WTC11 (cell line): ENCODE data around the gene PSENEN. TPM values are rescaled to one million over a fixed set of nuclear protein-coding genes. Genes with fewer than 3 reads are reported as not detected.

Experiments used
- ATAC-seq: fragments of 200-7000 bp; cut with Tn5 transposase; 2 replicates; pipeline ENCODE4 v1.10.0; 2021; ENCODE audit warnings: mild to moderate bottlenecking, moderate library complexity
- CTCF ChIA-PET: fragments of 300-600 bp; sonication (Branson Sonifier 250); formaldehyde crosslinking; loops from one replicate; lab custom pipeline; 2021; ENCODE audit warnings: antibody characterized with exemption; lab: Charles Lee
- POLR2A ChIA-PET: fragments of 350-600 bp; sonication (Branson Sonifier 250); formaldehyde crosslinking; loops from one replicate; lab custom pipeline; 2021; ENCODE audit warnings: antibody characterized with exemption; lab: Charles Lee
- DNase-seq: peaks from one replicate; pipeline ENCODE4 v3.0.0; 2021; ENCODE audit warnings: low spot score
- H3K27ac Mint-ChIP-seq: 2 replicates; pipeline ENCODE4 v1.8.0; 2021; ENCODE audit warnings: mixed read lengths
- H3K27me3 Mint-ChIP-seq: 2 replicates; pipeline ENCODE4 v1.8.0; 2021; ENCODE audit warnings: low read depth, mild to moderate bottlenecking, moderate library complexity, mixed read lengths
- H3K36me3 Mint-ChIP-seq: 2 replicates; pipeline ENCODE4 v1.8.0; 2021; ENCODE audit warnings: mixed read lengths
- H3K4me1 Mint-ChIP-seq: 2 replicates; pipeline ENCODE4 v1.8.0; 2022; ENCODE audit warnings: mixed read lengths
- H3K4me3 Mint-ChIP-seq: 2 replicates; pipeline ENCODE4 v1.8.0; 2021; ENCODE audit warnings: mild to moderate bottlenecking, moderate library complexity, mixed read lengths
- H3K9me3 Mint-ChIP-seq: 2 replicates; pipeline ENCODE4 v1.8.0; 2021; ENCODE audit warnings: mixed read lengths
- CBFB ChIP-seq: sonication (generic); formaldehyde crosslinking; IDR thresholded peaks from 2 replicates; pipeline ENCODE4 v1.8.1; 2022; ENCODE audit warnings: mild to moderate bottlenecking, low read depth, missing genetic modification reagents
- FOXJ3 ChIP-seq: sonication (generic); formaldehyde crosslinking; IDR thresholded peaks from 2 replicates; pipeline ENCODE4 v1.9.0; 2021; ENCODE audit warnings: missing genetic modification reagents, mild to moderate bottlenecking, borderline replicate concordance
- FOXK1 ChIP-seq: sonication (generic); formaldehyde crosslinking; IDR thresholded peaks from 2 replicates; pipeline ENCODE4 v1.8.0; 2022; ENCODE audit warnings: mild to moderate bottlenecking, moderate library complexity, missing genetic modification reagents
- HMGA2 ChIP-seq: fragments of 250-450 bp; sonication (Bioruptor Pico); IDR thresholded peaks from 2 replicates; pipeline ENCODE4 v1.4.0; 2021; ENCODE audit warnings: mild to moderate bottlenecking, moderate library complexity
- NFE2L1 ChIP-seq: sonication (generic); formaldehyde crosslinking; IDR thresholded peaks from 2 replicates; pipeline ENCODE4 v1.8.1; 2023; ENCODE audit warnings: missing genetic modification reagents
- NR1H2 ChIP-seq: sonication (generic); formaldehyde crosslinking; IDR thresholded peaks from 2 replicates; pipeline ENCODE4 v1.9.0; 2021; ENCODE audit warnings: mild to moderate bottlenecking, moderate library complexity, missing genetic modification reagents
- PRRX2 ChIP-seq: fragments of 250-450 bp; sonication (Bioruptor Pico); IDR thresholded peaks from 2 replicates; pipeline ENCODE4 v1.8.0; 2021; ENCODE audit warnings: mild to moderate bottlenecking
- RORB ChIP-seq: fragments of 250-450 bp; sonication (Bioruptor Pico); IDR thresholded peaks from 2 replicates; pipeline ENCODE4 v1.9.0; 2021; ENCODE audit warnings: mild to moderate bottlenecking
- SMAD3 ChIP-seq: sonication (generic); formaldehyde crosslinking; IDR thresholded peaks from 2 replicates; pipeline ENCODE4 v1.8.0; 2022; ENCODE audit warnings: missing genetic modification reagents, mild to moderate bottlenecking, borderline replicate concordance
- SOX15 ChIP-seq: fragments of 250-450 bp; sonication (Bioruptor Pico); IDR thresholded peaks from 2 replicates; pipeline ENCODE4 v1.9.0; 2021; ENCODE audit warnings: mild to moderate bottlenecking
- total RNA-seq: library from RNA; stranded (reverse); gene quantifications from 3 replicates; pipeline ENCODE4 v1.2.3, GENCODE V29; 2021
- TF ChIP-seq, protein P1 (sequence below): sonication (generic); formaldehyde crosslinking; conservative IDR thresholded peaks from 2 replicates; pipeline ENCODE4 v1.8.1; 2023; ENCODE audit warnings: mild to moderate bottlenecking, low read depth, missing genetic modification reagents, moderate library complexity
- TF ChIP-seq, protein P2 (sequence below): sonication (generic); formaldehyde crosslinking; IDR thresholded peaks from 2 replicates; pipeline ENCODE4 v1.8.1; 2022; ENCODE audit warnings: low read depth, mild to moderate bottlenecking, moderate library complexity, missing genetic modification reagents, borderline replicate concordance
- TF ChIP-seq, protein P3 (sequence below): sonication (generic); formaldehyde crosslinking; IDR thresholded peaks from 2 replicates; pipeline ENCODE4 v1.8.1; 2023; ENCODE audit warnings: mild to moderate bottlenecking, missing genetic modification reagents
- TF ChIP-seq, protein P4 (sequence below): sonication (generic); formaldehyde crosslinking; IDR thresholded peaks from 2 replicates; pipeline ENCODE4 v1.8.0; 2022; ENCODE audit warnings: mild to moderate bottlenecking, missing genetic modification reagents
- TF ChIP-seq, protein P5 (sequence below): sonication (generic); formaldehyde crosslinking; IDR thresholded peaks from 2 replicates; pipeline ENCODE4 v1.8.1; 2022; ENCODE audit warnings: mild to moderate bottlenecking, missing genetic modification reagents, moderate library complexity, borderline replicate concordance

The PSENEN gene
- total RNA-seq, 1 experiment from 2014 or later, result 80.3 TPM

DNA sequence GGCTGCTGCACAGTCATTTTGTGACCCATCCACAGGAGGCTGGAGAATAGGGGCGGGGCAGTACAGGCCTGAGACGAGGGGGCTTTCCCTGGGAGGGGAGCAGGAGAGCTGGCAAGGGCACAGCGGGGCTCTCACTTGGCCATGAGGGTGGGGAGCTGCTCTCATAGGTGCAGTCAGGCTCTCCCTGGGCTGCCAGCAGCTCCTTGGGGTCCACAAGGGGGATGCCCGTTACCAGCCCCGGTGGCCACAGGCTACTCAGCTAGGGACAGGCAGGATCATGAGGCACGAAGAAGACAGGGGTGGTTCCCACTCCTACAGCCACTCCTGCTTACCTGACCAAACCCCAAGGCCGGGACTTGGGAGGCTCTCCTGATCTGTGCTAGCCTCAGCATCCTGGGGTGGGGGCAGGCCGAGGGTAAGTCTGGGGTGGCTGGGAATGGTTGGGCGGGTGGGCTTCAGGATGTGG, 46.4 kb downstream of the PSENEN start:
- DNase-seq (no peak), ATAC-seq (no peak)
- Mint-ChIP-seq H3K27ac (no peak overlapping the region), H3K4me3 (no peak overlapping the region), H3K36me3 (no peaks in the 10 kb centered on the region), H3K4me1 (peaks cover 2% of the 10 kb centered on the region), H3K27me3 (peaks cover 21% of the 10 kb centered on the region), H3K9me3 (no peaks in the 10 kb centered on the region)
- TF ChIP-seq PRRX2 (CRISPR knock-in tag) (no peak), RORB (CRISPR knock-in tag) (no peak), NFE2L1 (CRISPR knock-in tag) (no peak), SMAD3 (no peak), NR1H2 (CRISPR knock-in tag) (no peak), SOX15 (no peak), FOXK1 (no peak)
- TF ChIP-seq, protein P1, sequence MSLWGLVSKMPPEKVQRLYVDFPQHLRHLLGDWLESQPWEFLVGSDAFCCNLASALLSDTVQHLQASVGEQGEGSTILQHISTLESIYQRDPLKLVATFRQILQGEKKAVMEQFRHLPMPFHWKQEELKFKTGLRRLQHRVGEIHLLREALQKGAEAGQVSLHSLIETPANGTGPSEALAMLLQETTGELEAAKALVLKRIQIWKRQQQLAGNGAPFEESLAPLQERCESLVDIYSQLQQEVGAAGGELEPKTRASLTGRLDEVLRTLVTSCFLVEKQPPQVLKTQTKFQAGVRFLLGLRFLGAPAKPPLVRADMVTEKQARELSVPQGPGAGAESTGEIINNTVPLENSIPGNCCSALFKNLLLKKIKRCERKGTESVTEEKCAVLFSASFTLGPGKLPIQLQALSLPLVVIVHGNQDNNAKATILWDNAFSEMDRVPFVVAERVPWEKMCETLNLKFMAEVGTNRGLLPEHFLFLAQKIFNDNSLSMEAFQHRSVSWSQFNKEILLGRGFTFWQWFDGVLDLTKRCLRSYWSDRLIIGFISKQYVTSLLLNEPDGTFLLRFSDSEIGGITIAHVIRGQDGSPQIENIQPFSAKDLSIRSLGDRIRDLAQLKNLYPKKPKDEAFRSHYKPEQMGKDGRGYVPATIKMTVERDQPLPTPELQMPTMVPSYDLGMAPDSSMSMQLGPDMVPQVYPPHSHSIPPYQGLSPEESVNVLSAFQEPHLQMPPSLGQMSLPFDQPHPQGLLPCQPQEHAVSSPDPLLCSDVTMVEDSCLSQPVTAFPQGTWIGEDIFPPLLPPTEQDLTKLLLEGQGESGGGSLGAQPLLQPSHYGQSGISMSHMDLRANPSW (CRISPR knock-in tag), result no peak
- TF ChIP-seq, protein P2, sequence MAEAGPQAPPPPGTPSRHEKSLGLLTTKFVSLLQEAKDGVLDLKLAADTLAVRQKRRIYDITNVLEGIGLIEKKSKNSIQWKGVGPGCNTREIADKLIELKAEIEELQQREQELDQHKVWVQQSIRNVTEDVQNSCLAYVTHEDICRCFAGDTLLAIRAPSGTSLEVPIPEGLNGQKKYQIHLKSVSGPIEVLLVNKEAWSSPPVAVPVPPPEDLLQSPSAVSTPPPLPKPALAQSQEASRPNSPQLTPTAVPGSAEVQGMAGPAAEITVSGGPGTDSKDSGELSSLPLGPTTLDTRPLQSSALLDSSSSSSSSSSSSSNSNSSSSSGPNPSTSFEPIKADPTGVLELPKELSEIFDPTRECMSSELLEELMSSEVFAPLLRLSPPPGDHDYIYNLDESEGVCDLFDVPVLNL (CRISPR knock-in tag), result no peak
- TF ChIP-seq, protein P3, sequence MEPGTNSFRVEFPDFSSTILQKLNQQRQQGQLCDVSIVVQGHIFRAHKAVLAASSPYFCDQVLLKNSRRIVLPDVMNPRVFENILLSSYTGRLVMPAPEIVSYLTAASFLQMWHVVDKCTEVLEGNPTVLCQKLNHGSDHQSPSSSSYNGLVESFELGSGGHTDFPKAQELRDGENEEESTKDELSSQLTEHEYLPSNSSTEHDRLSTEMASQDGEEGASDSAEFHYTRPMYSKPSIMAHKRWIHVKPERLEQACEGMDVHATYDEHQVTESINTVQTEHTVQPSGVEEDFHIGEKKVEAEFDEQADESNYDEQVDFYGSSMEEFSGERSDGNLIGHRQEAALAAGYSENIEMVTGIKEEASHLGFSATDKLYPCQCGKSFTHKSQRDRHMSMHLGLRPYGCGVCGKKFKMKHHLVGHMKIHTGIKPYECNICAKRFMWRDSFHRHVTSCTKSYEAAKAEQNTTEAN, result no peak
- TF ChIP-seq, protein P4, sequence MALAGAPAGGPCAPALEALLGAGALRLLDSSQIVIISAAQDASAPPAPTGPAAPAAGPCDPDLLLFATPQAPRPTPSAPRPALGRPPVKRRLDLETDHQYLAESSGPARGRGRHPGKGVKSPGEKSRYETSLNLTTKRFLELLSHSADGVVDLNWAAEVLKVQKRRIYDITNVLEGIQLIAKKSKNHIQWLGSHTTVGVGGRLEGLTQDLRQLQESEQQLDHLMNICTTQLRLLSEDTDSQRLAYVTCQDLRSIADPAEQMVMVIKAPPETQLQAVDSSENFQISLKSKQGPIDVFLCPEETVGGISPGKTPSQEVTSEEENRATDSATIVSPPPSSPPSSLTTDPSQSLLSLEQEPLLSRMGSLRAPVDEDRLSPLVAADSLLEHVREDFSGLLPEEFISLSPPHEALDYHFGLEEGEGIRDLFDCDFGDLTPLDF (CRISPR knock-in tag), result no peak
- TF ChIP-seq, protein P5, sequence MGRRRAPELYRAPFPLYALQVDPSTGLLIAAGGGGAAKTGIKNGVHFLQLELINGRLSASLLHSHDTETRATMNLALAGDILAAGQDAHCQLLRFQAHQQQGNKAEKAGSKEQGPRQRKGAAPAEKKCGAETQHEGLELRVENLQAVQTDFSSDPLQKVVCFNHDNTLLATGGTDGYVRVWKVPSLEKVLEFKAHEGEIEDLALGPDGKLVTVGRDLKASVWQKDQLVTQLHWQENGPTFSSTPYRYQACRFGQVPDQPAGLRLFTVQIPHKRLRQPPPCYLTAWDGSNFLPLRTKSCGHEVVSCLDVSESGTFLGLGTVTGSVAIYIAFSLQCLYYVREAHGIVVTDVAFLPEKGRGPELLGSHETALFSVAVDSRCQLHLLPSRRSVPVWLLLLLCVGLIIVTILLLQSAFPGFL (CRISPR knock-in tag), result no peak
- POLR2A ChIA-PET, result no interaction called here
- CTCF ChIA-PET, result no interaction called here

DNA sequence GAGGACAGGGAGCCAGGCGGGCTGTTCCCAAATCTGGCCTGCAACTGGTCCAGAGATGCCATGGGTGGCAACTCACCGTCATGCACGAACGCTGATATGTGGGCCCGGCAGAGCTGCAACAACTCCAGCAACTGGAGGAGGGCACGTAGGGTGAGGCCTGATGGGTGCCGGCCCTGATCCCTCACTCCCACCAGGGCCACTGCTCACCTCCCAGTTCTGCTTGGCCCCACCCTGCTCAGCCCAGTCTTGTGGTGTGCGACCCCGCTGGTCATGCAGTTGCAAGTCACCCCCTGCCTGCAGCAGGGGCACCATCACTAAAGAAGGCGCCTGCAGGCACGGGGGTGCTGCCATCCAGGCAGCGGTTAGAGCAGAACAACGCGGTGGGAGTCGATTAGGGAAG, 46.9 kb downstream of the PSENEN start:
- ATAC-seq, result no peak
- H3K4me1 Mint-ChIP-seq, result peaks cover 7% of the 10 kb centered on the region
- ChIA-PET CTCF (interaction anchor here (2.8 kb wide), 1 partner anchor 8 kb away, joined by 11 read pairs; no protein-coding TSS in a partner anchor), POLR2A (no interaction called here)
- no peak for DNase-seq
- H3K36me3 Mint-ChIP-seq, result no peaks in the 10 kb centered on the region
- no peak overlapping the region for H3K27ac Mint-ChIP-seq
- peaks cover 26% of the 10 kb centered on the region for H3K27me3 Mint-ChIP-seq
- no peak overlapping the region for H3K4me3 Mint-ChIP-seq
- no peak for TF ChIP-seq HMGA2 (CRISPR knock-in tag)
- no peak for TF ChIP-seq SOX15
- no peak for TF ChIP-seq CBFB (CRISPR knock-in tag)
- no peak for TF ChIP-seq FOXJ3
- TF ChIP-seq, protein P3, result no peak
- TF ChIP-seq, all 79 proteins: peak for 0
- H3K9me3 Mint-ChIP-seq, result no peaks in the 10 kb centered on the region
